Activated CD4-positive, alpha-beta T cell treated with anti-CD3 and anti-CD28 coated beads for 36 hours (primary cell): Measurements from ENCODE around the gene PAX5. TPM values are rescaled to one million over a fixed set of nuclear protein-coding genes. Genes with fewer than 3 reads are reported as not detected.

Source experiments
- ATAC-seq: fragments of 200-7000 bp; cut with Tn5 transposase; one replicate; pipeline ENCODE4 v1.10.0; 2021; ENCODE audit warnings: mild to moderate bottlenecking, moderate library complexity
- CTCF ChIA-PET: fragments of 350-600 bp; sonication (Branson Sonifier 250); formaldehyde crosslinking; loops from one replicate; lab custom pipeline; 2021; ENCODE audit warnings: antibody characterized with exemption; lab: Charles Lee
- POLR2A ChIA-PET: fragments of 350-600 bp; sonication (Branson Sonifier 250); formaldehyde crosslinking; loops from one replicate; lab custom pipeline; 2021; ENCODE audit warnings: antibody characterized with exemption, inconsistent platforms; lab: Charles Lee
- DNase-seq: peaks from one replicate; pipeline ENCODE4 v3.0.0-alpha.2; 2020
- H3K27ac Mint-ChIP-seq: one replicate; pipeline ENCODE4 v1.8.0; 2021; ENCODE audit warnings: mixed read lengths
- H3K27me3 Mint-ChIP-seq: one replicate; pipeline ENCODE4 v1.8.0; 2021; ENCODE audit warnings: mixed read lengths
- H3K36me3 Mint-ChIP-seq: one replicate; pipeline ENCODE4 v1.8.0; 2021; ENCODE audit warnings: low read depth, mixed read lengths
- H3K4me1 Mint-ChIP-seq: one replicate; pipeline ENCODE4 v1.8.0; 2021; ENCODE audit warnings: mixed read lengths
- H3K4me3 Mint-ChIP-seq: one replicate; pipeline ENCODE4 v1.8.0; 2021; ENCODE audit warnings: mild to moderate bottlenecking, moderate library complexity, mixed read lengths
- H3K9me3 Mint-ChIP-seq: one replicate; pipeline ENCODE4 v1.8.0; 2021; ENCODE audit warnings: low read depth, mixed read lengths
- intact Hi-C, 2 experiments: fragments of 100-400 bp; cut with DNase I in 1 of 2; cut with micrococcal nuclease in 1 of 2; formaldehyde crosslinking; loops; one replicate each; pipeline versions ENCODE4 v1.14.2 to v1.15.1; 2022 to 2024; cut with DNase I, micrococcal nuclease
- total RNA-seq, 2 experiments: library from RNA; stranded (reverse); gene quantifications; one replicate each; pipeline ENCODE4 v1.2.3, GENCODE V29; 2021

PAX5 gene
- total RNA-seq, 2 experiments from 2014 or later = 0.21 to 0.51 TPM

- H3K36me3 Mint-ChIP-seq = no peaks in the 10 kb centered on the region
- DNase-seq (no peak), ATAC-seq (no peak)
- peaks cover 3% of the 10 kb centered on the region for H3K4me1 Mint-ChIP-seq
- ChIA-PET CTCF (interaction anchor here (0.8 to 1.3 kb wide), 2 partner anchors 33 to 65 kb away, joined by 3 read pairs; no protein-coding TSS in a partner anchor), POLR2A (no interaction called here)
- H3K27me3 Mint-ChIP-seq = peaks cover 1% of the 10 kb centered on the region
- intact Hi-C loops = no loop called here
- no peak overlapping the region for H3K4me3 Mint-ChIP-seq
- no peaks in the 10 kb centered on the region for H3K9me3 Mint-ChIP-seq
- H3K27ac Mint-ChIP-seq = no peak overlapping the region
Observed at GRCh38 chr9:36937951-36938350, 96.1 kb downstream of the PAX5 start.

GRCh38 chr9:36937346-36937745, 96.7 kb downstream of the PAX5 start:
- intact Hi-C loops = no loop called here
- DNase-seq = no peak
- Mint-ChIP-seq H3K9me3 (peaks cover under 1% of the 10 kb centered on the region), H3K4me1 (peaks cover 3% of the 10 kb centered on the region), H3K27me3 (peaks cover 2% of the 10 kb centered on the region), H3K36me3 (no peaks in the 10 kb centered on the region), H3K27ac (no peak overlapping the region), H3K4me3 (no peak overlapping the region)
- no peak for ATAC-seq
- ChIA-PET CTCF (interaction anchor here (0.7 to 1.3 kb wide), 3 partner anchors 31 to 65 kb away, joined by 3 to 5 read pairs (median 3); no protein-coding TSS in a partner anchor), POLR2A (no interaction called here)

GRCh38 chr9:36936498-36936831, 97.6 kb downstream of the PAX5 start:
- peaks cover 5% of the 10 kb centered on the region for H3K27me3 Mint-ChIP-seq
- DNase-seq (no peak), ATAC-seq (no peak)
- intact Hi-C loops = no loop called here
- H3K9me3 Mint-ChIP-seq = peaks cover 3% of the 10 kb centered on the region
- H3K36me3 Mint-ChIP-seq = no peaks in the 10 kb centered on the region
- no peak overlapping the region for H3K4me3 Mint-ChIP-seq
- CTCF ChIA-PET = interaction anchor here (0.5 to 1.4 kb wide), 2 partner anchors 19 to 59 kb away, joined by 3 read pairs; no protein-coding TSS in a partner anchor
- H3K4me1 Mint-ChIP-seq = peaks cover 3% of the 10 kb centered on the region
- no peak overlapping the region for H3K27ac Mint-ChIP-seq
- POLR2A ChIA-PET = no interaction called here

GRCh38 chr9:36935768-36936497, 98.1 kb downstream of the PAX5 start:
- intact Hi-C loops = no loop called here
- no peaks in the 10 kb centered on the region for H3K36me3 Mint-ChIP-seq
- peaks cover 3% of the 10 kb centered on the region for H3K9me3 Mint-ChIP-seq
- DNase-seq (no peak), ATAC-seq (peak; percentile 36)
- H3K27ac Mint-ChIP-seq = no peak overlapping the region
- POLR2A ChIA-PET = no interaction called here
- H3K27me3 Mint-ChIP-seq = peaks cover 7% of the 10 kb centered on the region
- H3K4me1 Mint-ChIP-seq = peaks cover 3% of the 10 kb centered on the region
- CTCF ChIA-PET = interaction anchor here (0.5 to 1.4 kb wide), 2 partner anchors 20 to 58 kb away, joined by 3 read pairs; no protein-coding TSS in a partner anchor
- H3K4me3 Mint-ChIP-seq = no peak overlapping the region

GRCh38 chr9:36935332-36935731, 98.7 kb downstream of the PAX5 start:
- Mint-ChIP-seq H3K27ac (no peak overlapping the region), H3K27me3 (peaks cover 7% of the 10 kb centered on the region), H3K4me1 (peaks cover 3% of the 10 kb centered on the region), H3K9me3 (peaks cover 3% of the 10 kb centered on the region), H3K4me3 (no peak overlapping the region), H3K36me3 (no peaks in the 10 kb centered on the region)
- intact Hi-C loops = no loop called here
- ATAC-seq (peak; percentile 55), DNase-seq (peak; percentile 22)
- CTCF ChIA-PET = interaction anchor here (0.8 to 1.4 kb wide), 2 partner anchors 11 to 20 kb away, joined by 3 to 4 read pairs; no protein-coding TSS in a partner anchor
- POLR2A ChIA-PET = no interaction called here

- CTCF ChIA-PET = interaction anchor here (0.8 kb wide), 1 partner anchor 12 kb away, joined by 4 read pairs; no protein-coding TSS in a partner anchor
- Mint-ChIP-seq H3K4me1 (peaks cover 7% of the 10 kb centered on the region), H3K27ac (no peak overlapping the region)
Observed at GRCh38 chr9:36934478-36935065, 99.5 kb downstream of the PAX5 start.

GRCh38 chr9:36933676-36934215, 100.3 kb downstream of the PAX5 start:
- DNase-seq (no peak), ATAC-seq (no peak)
- no peak overlapping the region for H3K4me3 Mint-ChIP-seq
- H3K27ac Mint-ChIP-seq = no peak overlapping the region
- peaks cover 7% of the 10 kb centered on the region for H3K27me3 Mint-ChIP-seq
- intact Hi-C loops = no loop called here
- peaks cover 3% of the 10 kb centered on the region for H3K9me3 Mint-ChIP-seq
- ChIA-PET POLR2A (no interaction called here), CTCF (no interaction called here)
- H3K4me1 Mint-ChIP-seq = peaks cover 15% of the 10 kb centered on the region
- H3K36me3 Mint-ChIP-seq = no peaks in the 10 kb centered on the region

More at GRCh38 chr9:36934478-36935065, 99.5 kb downstream of the PAX5 start:
- DNase-seq (peak; percentile 15), ATAC-seq (no peak)
- H3K27me3 Mint-ChIP-seq = peaks cover 7% of the 10 kb centered on the region
- no peak overlapping the region for H3K4me3 Mint-ChIP-seq
- POLR2A ChIA-PET = no interaction called here
- intact Hi-C loops = no loop called here
- no peaks in the 10 kb centered on the region for H3K36me3 Mint-ChIP-seq
- peaks cover 3% of the 10 kb centered on the region for H3K9me3 Mint-ChIP-seq

GRCh38 chr9:36932198-36932597, 101.9 kb downstream of the PAX5 start:
- ATAC-seq (no peak), DNase-seq (no peak)
- CTCF ChIA-PET = no interaction called here
- intact Hi-C loops = no loop called here
- Mint-ChIP-seq H3K4me1 (peaks cover 23% of the 10 kb centered on the region), H3K4me3 (no peak overlapping the region), H3K36me3 (no peaks in the 10 kb centered on the region), H3K27ac (no peak overlapping the region), H3K9me3 (peaks cover 3% of the 10 kb centered on the region), H3K27me3 (peaks cover 13% of the 10 kb centered on the region)
- POLR2A ChIA-PET = no interaction called here

- DNase-seq (no peak), ATAC-seq (no peak)
- H3K27me3 Mint-ChIP-seq = peaks cover 22% of the 10 kb centered on the region
- POLR2A ChIA-PET = no interaction called here
- CTCF ChIA-PET = no interaction called here
- H3K36me3 Mint-ChIP-seq = no peaks in the 10 kb centered on the region
- H3K4me3 Mint-ChIP-seq = no peak overlapping the region
- intact Hi-C loops = no loop called here
- H3K27ac Mint-ChIP-seq = no peak overlapping the region
- peaks cover 23% of the 10 kb centered on the region for H3K4me1 Mint-ChIP-seq
- H3K9me3 Mint-ChIP-seq = peaks cover 3% of the 10 kb centered on the region
Observed at GRCh38 chr9:36930941-36931340, 103.1 kb downstream of the PAX5 start.

- ChIA-PET POLR2A (no interaction called here), CTCF (interaction anchor here (0.7 to 1.5 kb wide), 2 partner anchors 11 to 27 kb away, joined by 3 to 4 read pairs; no protein-coding TSS in a partner anchor)
- H3K4me1 Mint-ChIP-seq = peaks cover 26% of the 10 kb centered on the region
- ATAC-seq = peak; percentile 33
- intact Hi-C loops = loop anchor here in 1 of 2 experiments (2.0 kb wide), 1 partner anchor 479 kb away; no protein-coding TSS in a partner anchor
- no peaks in the 10 kb centered on the region for H3K36me3 Mint-ChIP-seq
- no peak overlapping the region for H3K4me3 Mint-ChIP-seq
- H3K27me3 Mint-ChIP-seq = peaks cover 30% of the 10 kb centered on the region
- H3K9me3 Mint-ChIP-seq = peaks cover 3% of the 10 kb centered on the region
- peak overlapping the region; percentile 43 for H3K27ac Mint-ChIP-seq
- peak; percentile 24 for DNase-seq
Observed at GRCh38 chr9:36929350-36929675, 104.8 kb downstream of the PAX5 start.

GRCh38 chr9:36928670-36929349, 105.3 kb downstream of the PAX5 start:
- Mint-ChIP-seq H3K4me3 (peak overlapping the region; percentile 20), H3K27ac (peak overlapping the region; percentile 88), H3K4me1 (peaks cover 31% of the 10 kb centered on the region), H3K9me3 (peaks cover 3% of the 10 kb centered on the region), H3K36me3 (no peaks in the 10 kb centered on the region), H3K27me3 (peaks cover 29% of the 10 kb centered on the region)
- DNase-seq (peak; percentile 60), ATAC-seq (peak; percentile 76)
- intact Hi-C loops = loop anchor here in 1 of 2 experiments (2.0 kb wide), 1 partner anchor 480 kb away; no protein-coding TSS in a partner anchor
- ChIA-PET CTCF (interaction anchor here (1.5 kb wide), 1 partner anchor 11 kb away, joined by 4 read pairs; no protein-coding TSS in a partner anchor), POLR2A (no interaction called here)
